ACHN (cell line): Measurements from ENCODE around the gene NAT9.

ENCODE experiments used
- DNase-seq: peaks from one replicate; pipeline ENCODE4 v3.0.0-alpha.2; 2015
- in situ Hi-C: cut with HindIII; loops from 2 replicates; pipeline ENCODE4 v1.10.0; 2017; ENCODE audit warnings: low sequenced_read_pairs, low pct_ligation_motif_present, low pct_unique_long_range_greater_than_20kb

NAT9 gene

GRCh38 chr17:74768763-74769114 lies 7.4 kb downstream of the NAT9 start:
- in situ Hi-C loops, result no loop called here
- DNase-seq, result no peak

DNA sequence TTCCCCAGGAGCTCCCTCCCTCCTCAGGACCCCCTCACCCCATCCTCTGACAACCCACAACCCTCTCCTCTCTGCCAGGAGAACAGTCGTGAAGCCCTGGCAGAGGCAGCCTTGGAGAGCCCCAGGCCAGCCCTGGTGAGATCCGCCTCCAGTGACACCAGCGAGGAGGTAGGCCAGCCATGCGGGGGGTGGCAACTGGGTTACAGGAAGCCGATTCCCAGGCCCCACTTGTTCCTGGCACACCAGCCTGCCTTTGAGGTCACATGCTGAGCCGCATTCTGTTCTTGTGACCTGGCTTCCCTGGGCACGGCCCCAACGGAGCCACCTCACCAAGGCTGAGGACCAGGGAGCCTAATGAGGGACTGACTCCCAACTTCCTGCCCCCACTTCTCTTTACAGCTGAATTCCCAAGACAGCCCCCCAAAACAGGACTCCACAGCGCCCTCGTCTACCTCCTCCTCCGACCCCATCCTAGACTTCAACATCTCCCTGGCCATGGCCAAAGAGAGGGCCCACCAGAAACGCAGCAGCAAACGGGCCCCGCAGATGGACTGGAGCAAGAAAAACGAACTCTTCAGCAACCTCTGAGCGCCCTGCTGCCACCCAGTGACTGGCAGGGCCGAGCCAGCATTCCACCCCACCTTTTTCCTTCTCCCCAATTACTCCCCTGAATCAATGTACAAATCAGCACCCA lies 7.9 kb downstream of the NAT9 start:
- DNase-seq, result peak; percentile 65
- in situ Hi-C loops, result no loop called here

DNA sequence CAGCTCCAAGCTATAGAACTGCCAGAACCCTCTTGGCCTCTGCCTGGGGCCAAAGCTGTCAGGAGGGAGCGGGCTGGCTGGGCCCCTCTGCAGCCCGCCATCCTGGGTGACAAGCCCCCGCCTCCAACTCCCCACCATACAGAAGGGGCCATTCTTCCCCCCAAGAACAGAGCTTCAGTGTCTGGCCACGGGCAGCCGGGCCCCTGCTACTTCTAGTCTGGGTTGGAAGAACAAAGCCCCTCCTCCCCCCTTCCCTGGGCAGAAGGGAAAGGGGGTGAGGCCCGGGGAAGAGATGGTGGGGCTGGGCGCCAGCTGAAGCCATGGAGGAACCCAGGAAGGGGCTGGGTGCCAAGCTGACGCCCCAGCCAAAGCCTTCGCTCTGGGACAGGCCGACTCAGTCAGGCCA lies 9.0 kb downstream of the NAT9 start:
- DNase-seq, result no peak
- in situ Hi-C loops, result no loop called here

GRCh38 chr17:74766413-74766812 lies 9.7 kb downstream of the NAT9 start:
- in situ Hi-C loops, result no loop called here

DNA sequence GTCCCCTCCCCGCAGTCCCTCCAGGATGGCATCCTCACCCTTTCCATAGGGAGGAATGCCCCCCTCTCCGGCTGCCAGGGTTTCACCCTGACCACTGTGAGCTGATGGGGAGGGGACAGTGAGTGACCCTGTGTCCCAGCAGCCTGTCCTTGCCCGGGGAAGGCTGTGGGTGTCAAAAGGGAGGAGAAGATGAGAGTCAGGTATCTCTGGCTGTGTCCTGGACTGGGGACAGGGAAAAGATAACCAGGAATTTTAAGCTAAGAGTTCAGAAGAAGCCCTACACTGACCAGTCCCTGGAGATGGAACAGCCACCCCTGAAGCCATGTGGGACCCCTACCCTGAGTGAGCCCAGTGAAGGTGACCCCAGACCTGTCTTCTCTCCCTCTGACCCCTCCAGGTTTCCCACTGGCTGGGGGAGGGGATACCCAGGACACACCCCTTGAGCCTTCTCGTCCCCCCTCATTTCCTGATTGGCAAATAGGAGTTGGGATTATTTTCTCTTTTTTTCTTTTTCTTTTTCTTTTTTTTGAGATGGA lies 11.3 kb downstream of the NAT9 start:
- DNase-seq, result no peak
- in situ Hi-C loops, result no loop called here

More at GRCh38 chr17:74766413-74766812, 9.7 kb downstream of the NAT9 start:
- DNase-seq, result no peak

GRCh38 chr17:74763565-74764387 lies 12.4 kb downstream of the NAT9 start:
- no peak for DNase-seq

GRCh38 chr17:74761931-74762330 lies 14.2 kb downstream of the NAT9 start:
- in situ Hi-C loops, result no loop called here
- DNase-seq, result no peak

More at GRCh38 chr17:74763565-74764387, 12.4 kb downstream of the NAT9 start:
- in situ Hi-C loops, result no loop called here

DNA sequence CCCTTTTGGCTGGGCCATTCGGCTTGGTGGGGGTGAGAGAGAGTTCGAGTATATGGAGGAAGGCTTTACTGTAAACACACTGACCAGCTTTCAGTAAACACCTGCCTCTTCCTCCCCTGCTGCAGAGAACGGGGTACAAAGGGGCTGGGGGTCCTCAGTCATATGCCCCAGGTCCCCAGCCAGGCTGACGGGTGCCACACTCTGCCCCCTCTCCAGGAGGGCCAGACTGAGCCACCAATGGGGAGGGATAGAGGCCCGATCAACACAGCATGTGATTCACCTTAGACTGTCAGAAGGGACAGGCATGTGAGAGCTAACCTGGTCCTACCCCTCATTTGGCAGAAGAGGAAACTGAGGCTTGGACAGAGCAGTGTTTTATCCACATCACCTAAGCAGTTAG lies 14.7 kb downstream of the NAT9 start:
- in situ Hi-C loops, result no loop called here
- DNase-seq, result no peak

DNA sequence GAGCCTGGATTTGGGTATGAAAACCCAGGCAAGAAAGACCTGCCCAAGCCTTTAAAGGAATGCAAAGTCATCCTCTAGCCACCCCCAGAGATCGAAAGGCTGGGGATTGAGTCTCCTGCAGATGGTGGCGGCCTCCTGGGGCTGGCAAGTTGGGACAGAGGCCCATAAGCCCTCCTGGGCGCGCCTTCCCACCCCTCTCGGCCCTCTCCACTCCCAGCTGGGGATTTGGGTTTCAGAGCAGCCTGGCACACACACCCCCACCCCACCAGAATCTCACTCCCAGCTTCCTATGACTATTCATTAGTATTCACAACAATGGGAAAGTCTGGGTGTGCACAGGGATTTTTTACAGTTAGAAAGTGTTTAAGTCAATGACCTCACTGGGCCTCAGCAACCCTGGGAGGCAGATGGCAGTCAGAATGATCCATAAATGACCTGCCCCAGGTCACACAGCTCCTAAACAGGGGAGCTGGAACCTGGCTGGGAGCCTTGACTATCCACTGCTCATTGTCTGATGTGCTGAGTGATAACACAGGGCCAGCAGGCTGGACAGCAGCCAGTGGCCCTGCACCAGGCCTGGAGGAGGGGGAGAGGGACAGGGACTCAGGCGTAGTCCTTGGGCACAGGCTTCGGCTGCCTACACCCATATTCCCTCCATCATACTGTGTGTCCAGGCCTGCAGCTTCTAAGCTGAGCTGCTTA lies 15.6 kb downstream of the NAT9 start:
- in situ Hi-C loops, result no loop called here
- DNase-seq, result no peak

DNA sequence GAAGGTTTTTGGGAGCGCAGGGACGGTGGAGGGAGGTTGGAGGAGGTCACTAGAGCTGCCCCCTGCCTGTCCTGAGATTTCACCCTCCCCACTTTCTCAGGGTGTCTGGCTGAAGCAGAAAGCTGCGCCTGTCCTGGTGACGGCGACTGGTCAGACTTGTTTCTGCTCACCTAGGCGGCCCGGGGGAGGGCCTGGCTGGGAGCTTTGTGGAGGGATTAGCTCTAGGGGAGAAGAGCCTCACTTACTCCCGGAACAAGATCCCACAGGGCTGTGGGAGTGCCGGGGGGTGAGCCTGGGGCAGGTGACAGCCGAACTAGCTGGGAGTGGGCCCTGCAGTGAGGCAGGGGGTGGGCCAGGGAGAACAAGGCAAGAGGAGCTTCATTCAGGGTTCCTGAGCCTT lies 16.2 kb downstream of the NAT9 start:
- no peak for DNase-seq
- in situ Hi-C loops, result no loop called here

- in situ Hi-C loops, result no loop called here
- no peak for DNase-seq
Measured at GRCh38 chr17:74759243-74759801, 16.8 kb downstream of the NAT9 start.

DNA sequence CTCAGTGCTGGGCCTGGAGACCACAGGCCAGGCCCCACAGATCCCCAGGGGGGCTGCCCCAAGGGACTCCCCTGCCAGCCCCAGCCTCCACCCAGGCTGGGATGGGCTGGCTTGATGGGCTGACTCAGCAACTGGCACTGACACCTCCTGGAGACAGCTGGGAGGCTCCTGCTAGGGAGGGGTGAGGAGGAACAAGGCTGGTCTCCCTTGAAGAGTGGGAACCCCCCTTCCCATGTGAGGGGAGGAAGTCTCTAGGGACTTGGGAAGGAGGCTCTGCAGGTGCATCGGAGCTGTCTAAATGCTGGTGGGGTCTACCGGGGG lies 17.3 kb downstream of the NAT9 start:
- in situ Hi-C loops, result no loop called here
- peak; percentile 37 for DNase-seq

- in situ Hi-C loops, result no loop called here
- DNase-seq, result no peak
Measured at GRCh38 chr17:74757931-74758847, 18.0 kb downstream of the NAT9 start.

DNA sequence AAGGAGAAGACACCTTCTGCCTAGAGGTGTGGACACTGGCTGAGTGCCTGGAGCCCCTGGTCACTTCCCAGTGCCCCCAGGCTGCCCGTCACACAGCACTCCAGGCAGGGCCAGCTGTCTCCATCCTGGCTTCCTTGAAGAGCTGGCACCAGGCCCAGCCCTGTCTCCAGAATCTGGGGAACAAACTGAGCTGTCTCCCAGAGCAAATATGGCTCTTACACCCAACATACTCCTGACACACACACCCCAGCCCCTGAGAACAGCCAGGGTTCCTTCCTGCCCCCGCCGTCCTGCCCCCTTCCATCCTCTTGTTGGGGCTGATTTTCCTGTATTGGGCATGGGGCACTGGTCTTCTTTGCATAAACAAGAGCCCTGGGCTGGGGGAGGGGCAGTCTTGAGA lies 18.6 kb downstream of the NAT9 start:
- DNase-seq, result no peak
- in situ Hi-C loops, result no loop called here

GRCh38 chr17:74756891-74757290 lies 19.3 kb downstream of the NAT9 start:
- no peak for DNase-seq
- in situ Hi-C loops, result no loop called here

DNA sequence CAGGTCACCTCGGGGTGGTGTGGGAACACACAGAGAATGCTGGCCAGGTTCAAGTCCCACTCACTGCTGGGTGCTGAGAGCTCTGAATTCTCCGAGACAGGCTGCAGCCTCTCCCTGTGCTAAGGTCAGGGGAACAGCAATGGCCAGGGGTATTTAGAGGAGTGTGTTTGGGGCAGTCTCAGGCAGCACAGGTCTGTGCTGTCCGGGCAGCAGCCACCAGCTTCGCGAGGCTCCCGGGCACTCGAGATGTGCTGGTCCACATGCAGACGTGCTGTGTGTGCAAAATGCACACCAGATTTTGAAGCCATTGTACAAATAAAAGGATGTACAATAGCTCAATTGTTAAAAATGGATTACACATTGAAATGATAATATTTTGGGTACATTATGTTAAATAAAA lies 20.6 kb downstream of the NAT9 start:
- DNase-seq, result no peak
- in situ Hi-C loops, result no loop called here

GRCh38 chr17:74754832-74755231 lies 21.3 kb downstream of the NAT9 start:
- in situ Hi-C loops, result no loop called here
- no peak for DNase-seq

GRCh38 chr17:74752822-74753401 lies 23.2 kb downstream of the NAT9 start:
- in situ Hi-C loops, result no loop called here

More at GRCh38 chr17:74752822-74753401, 23.2 kb downstream of the NAT9 start:
- DNase-seq, result no peak
